Measurements from ENCODE around the gene MAMLD1. TPM values are rescaled to one million over a fixed set of nuclear protein-coding genes. Genes with fewer than 3 reads are reported as not detected.
"Not testable (repeated sequence)": the region's sequence is repeated elsewhere in the genome, so short reads cannot be mapped to it uniquely, and the experiment has no call there.

MAMLD1 gene
- total and polyA plus RNA-seq, 5 donors from 2014 or later, result 0.14 to 1.7 (median 0.45) TPM

GRCh38 chrX:150338615-150339014 lies 24.5 kb upstream of the MAMLD1 start:
- Histone ChIP-seq H3K36me3 (ENCODE audit: control insufficient read depth, insufficient read depth, low read length) (no peaks in the 10 kb centered on the region), H3K9me3 (ENCODE audit: control insufficient read depth in 2 of 2, low read length in 2 of 2) (no peaks in the 10 kb centered on the region), H3K4me3 (ENCODE audit: low read depth, low read length) (no peak overlapping the region), H3K27ac (ENCODE audit: insufficient read depth, low read length, poor library complexity, severe bottlenecking) (no peak overlapping the region), H3K4me1 (ENCODE audit: control insufficient read depth, insufficient read depth, low read length, poor library complexity, severe bottlenecking) (no peaks in the 10 kb centered on the region), H3K27me3 (ENCODE audit: control insufficient read depth, insufficient read depth, low read length) (no peaks in the 10 kb centered on the region)
- H3K27me3 Mint-ChIP-seq, result no peaks in the 10 kb centered on the region
- peak overlapping the region in 1 of 4 donors; percentile 10 for H3K4me3 Mint-ChIP-seq
- H3K36me3 Mint-ChIP-seq, result no peaks in the 10 kb centered on the region
- no peaks in the 10 kb centered on the region for H3K9me3 Mint-ChIP-seq
- DNase-seq, result no peak
- ATAC-seq (ENCODE audit: low read depth in 2 of 2), result no peak
- peaks cover 0 to 3% (median under 1%) of the 10 kb centered on the region in 4 donors for H3K4me1 Mint-ChIP-seq
- no peak overlapping the region for H3K27ac Mint-ChIP-seq

- Histone ChIP-seq H3K27me3 (ENCODE audit: control insufficient read depth, insufficient read depth, low read length) (no peaks in the 10 kb centered on the region), H3K4me1 (ENCODE audit: control insufficient read depth, insufficient read depth, low read length, poor library complexity, severe bottlenecking) (no peaks in the 10 kb centered on the region), H3K4me3 (ENCODE audit: low read depth, low read length) (no peak overlapping the region), H3K9me3 (ENCODE audit: control insufficient read depth in 2 of 2, low read length in 2 of 2) (no peaks in the 10 kb centered on the region), H3K27ac (ENCODE audit: insufficient read depth, low read length, poor library complexity, severe bottlenecking) (no peak overlapping the region), H3K36me3 (ENCODE audit: control insufficient read depth, insufficient read depth, low read length) (no peaks in the 10 kb centered on the region)
- Mint-ChIP-seq H3K4me1 (no peaks in the 10 kb centered on the region), H3K4me3 (no peak overlapping the region), H3K9me3 (no peaks in the 10 kb centered on the region), H3K27ac (no peak overlapping the region), H3K36me3 (no peaks in the 10 kb centered on the region), H3K27me3 (no peaks in the 10 kb centered on the region)
- ATAC-seq (ENCODE audit: low read depth in 2 of 2), result no peak
- DNase-seq, result no peak
These were observed 23.4 kb upstream of the MAMLD1 start for GRCh38 chrX:150339736-150340135.

GRCh38 chrX:150340326-150340725 lies 22.8 kb upstream of the MAMLD1 start:
- H3K9me3 ChIP-seq (ENCODE audit: control insufficient read depth in 2 of 2, low read length in 2 of 2); H3K27ac ChIP-seq (ENCODE audit: insufficient read depth, low read length, poor library complexity, severe bottlenecking); H3K36me3 Mint-ChIP-seq; H3K4me1 ChIP-seq (ENCODE audit: control insufficient read depth, insufficient read depth, low read length, poor library complexity, severe bottlenecking); H3K4me3 ChIP-seq (ENCODE audit: low read depth, low read length); H3K9me3 Mint-ChIP-seq; H3K4me1 Mint-ChIP-seq; H3K4me3 Mint-ChIP-seq; H3K27ac Mint-ChIP-seq; H3K27me3 Mint-ChIP-seq; H3K27me3 ChIP-seq (ENCODE audit: control insufficient read depth, insufficient read depth, low read length); H3K36me3 ChIP-seq (ENCODE audit: control insufficient read depth, insufficient read depth, low read length); DNase-seq; ATAC-seq (ENCODE audit: low read depth in 2 of 2): not testable (repeated sequence)

- Histone ChIP-seq H3K9me3 (ENCODE audit: control insufficient read depth in 2 of 2, low read length in 2 of 2) (no peaks in the 10 kb centered on the region), H3K36me3 (ENCODE audit: control insufficient read depth, insufficient read depth, low read length) (no peaks in the 10 kb centered on the region), H3K4me1 (ENCODE audit: control insufficient read depth, insufficient read depth, low read length, poor library complexity, severe bottlenecking) (no peaks in the 10 kb centered on the region), H3K27me3 (ENCODE audit: control insufficient read depth, insufficient read depth, low read length) (no peaks in the 10 kb centered on the region), H3K27ac (ENCODE audit: insufficient read depth, low read length, poor library complexity, severe bottlenecking) (no peak overlapping the region), H3K4me3 (ENCODE audit: low read depth, low read length) (no peak overlapping the region)
- Mint-ChIP-seq H3K4me3 (no peak overlapping the region), H3K9me3 (no peaks in the 10 kb centered on the region), H3K4me1 (no peaks in the 10 kb centered on the region), H3K27ac (no peak overlapping the region), H3K36me3 (no peaks in the 10 kb centered on the region), H3K27me3 (peaks cover 5% of the 10 kb centered on the region)
- ATAC-seq (ENCODE audit: low read depth in 2 of 2) (no peak), DNase-seq (no peak)
These were observed 15.6 kb upstream of the MAMLD1 start for GRCh38 chrX:150347471-150347870.

GRCh38 chrX:150348365-150348764 lies 14.8 kb upstream of the MAMLD1 start:
- H3K4me3 ChIP-seq (ENCODE audit: low read depth, low read length), result no peak overlapping the region
- ATAC-seq (ENCODE audit: low read depth in 2 of 2) (no peak), DNase-seq (no peak)
- Mint-ChIP-seq H3K27ac (no peak overlapping the region), H3K9me3 (no peaks in the 10 kb centered on the region), H3K36me3 (no peaks in the 10 kb centered on the region), H3K27me3 (peaks cover 5% of the 10 kb centered on the region), H3K4me3 (no peak overlapping the region), H3K4me1 (no peaks in the 10 kb centered on the region)
- no peaks in the 10 kb centered on the region for H3K9me3 ChIP-seq (ENCODE audit: control insufficient read depth in 2 of 2, low read length in 2 of 2)
- no peaks in the 10 kb centered on the region for H3K27me3 ChIP-seq (ENCODE audit: control insufficient read depth, insufficient read depth, low read length)
- H3K4me1 ChIP-seq (ENCODE audit: control insufficient read depth, insufficient read depth, low read length, poor library complexity, severe bottlenecking), result no peaks in the 10 kb centered on the region
- H3K27ac ChIP-seq (ENCODE audit: insufficient read depth, low read length, poor library complexity, severe bottlenecking), result no peak overlapping the region
- no peaks in the 10 kb centered on the region for H3K36me3 ChIP-seq (ENCODE audit: control insufficient read depth, insufficient read depth, low read length)

GRCh38 chrX:150352114-150352513 lies 11.0 kb upstream of the MAMLD1 start:
- no peak for DNase-seq
- Mint-ChIP-seq H3K27me3 (peaks cover 5% of the 10 kb centered on the region), H3K4me3 (no peak overlapping the region), H3K27ac (no peak overlapping the region), H3K4me1 (no peaks in the 10 kb centered on the region), H3K36me3 (no peaks in the 10 kb centered on the region), H3K9me3 (no peaks in the 10 kb centered on the region)
- Histone ChIP-seq H3K36me3 (ENCODE audit: control insufficient read depth, insufficient read depth, low read length) (no peaks in the 10 kb centered on the region), H3K27ac (ENCODE audit: insufficient read depth, low read length, poor library complexity, severe bottlenecking) (no peak overlapping the region), H3K4me1 (ENCODE audit: control insufficient read depth, insufficient read depth, low read length, poor library complexity, severe bottlenecking) (no peaks in the 10 kb centered on the region), H3K9me3 (ENCODE audit: control insufficient read depth in 2 of 2, low read length in 2 of 2) (no peaks in the 10 kb centered on the region), H3K4me3 (ENCODE audit: low read depth, low read length) (no peak overlapping the region), H3K27me3 (ENCODE audit: control insufficient read depth, insufficient read depth, low read length) (no peaks in the 10 kb centered on the region)
- no peak for ATAC-seq (ENCODE audit: low read depth in 2 of 2)

GRCh38 chrX:150352581-150352980 lies 10.5 kb upstream of the MAMLD1 start:
- no peaks in the 10 kb centered on the region for H3K36me3 ChIP-seq (ENCODE audit: control insufficient read depth, insufficient read depth, low read length)
- H3K9me3 ChIP-seq (ENCODE audit: control insufficient read depth in 2 of 2, low read length in 2 of 2), result no peaks in the 10 kb centered on the region
- no peak overlapping the region for H3K4me3 ChIP-seq (ENCODE audit: low read depth, low read length)
- no peaks in the 10 kb centered on the region for H3K27me3 ChIP-seq (ENCODE audit: control insufficient read depth, insufficient read depth, low read length)
- no peaks in the 10 kb centered on the region for H3K4me1 ChIP-seq (ENCODE audit: control insufficient read depth, insufficient read depth, low read length, poor library complexity, severe bottlenecking)
- no peak for DNase-seq
- no peak overlapping the region for H3K4me3 Mint-ChIP-seq
- no peak overlapping the region for H3K27ac Mint-ChIP-seq
- peaks cover 5% of the 10 kb centered on the region for H3K27me3 Mint-ChIP-seq
- H3K36me3 Mint-ChIP-seq, result no peaks in the 10 kb centered on the region
- no peaks in the 10 kb centered on the region for H3K9me3 Mint-ChIP-seq
- no peaks in the 10 kb centered on the region for H3K4me1 Mint-ChIP-seq
- no peak for ATAC-seq (ENCODE audit: low read depth in 2 of 2)
- no peak overlapping the region for H3K27ac ChIP-seq (ENCODE audit: insufficient read depth, low read length, poor library complexity, severe bottlenecking)

GRCh38 chrX:150355913-150356312 lies 7.2 kb upstream of the MAMLD1 start:
- no peak for DNase-seq
- Histone ChIP-seq H3K27ac (ENCODE audit: insufficient read depth, low read length, poor library complexity, severe bottlenecking) (no peak overlapping the region), H3K27me3 (ENCODE audit: control insufficient read depth, insufficient read depth, low read length) (peaks cover 8% of the 10 kb centered on the region), H3K9me3 (ENCODE audit: control insufficient read depth in 2 of 2, low read length in 2 of 2) (no peaks in the 10 kb centered on the region), H3K4me1 (ENCODE audit: control insufficient read depth, insufficient read depth, low read length, poor library complexity, severe bottlenecking) (no peaks in the 10 kb centered on the region), H3K36me3 (ENCODE audit: control insufficient read depth, insufficient read depth, low read length) (no peaks in the 10 kb centered on the region), H3K4me3 (ENCODE audit: low read depth, low read length) (no peak overlapping the region)
- ATAC-seq (ENCODE audit: low read depth in 2 of 2), result no peak
- Mint-ChIP-seq H3K36me3 (no peaks in the 10 kb centered on the region), H3K4me1 (peaks cover 0 to 11% (median 5%) of the 10 kb centered on the region in 4 donors), H3K27me3 (peaks cover 18% of the 10 kb centered on the region), H3K4me3 (no peak overlapping the region), H3K9me3 (peaks cover 0 to 2% (median 0%) of the 10 kb centered on the region in 7 donors), H3K27ac (no peak overlapping the region)
